ENCODE results near the gene ANGPTL2. TPM values are rescaled to one million over a fixed set of nuclear protein-coding genes. Genes with fewer than 3 reads are reported as not detected.
A peak's percentile ranks its signal among the peaks of the same experiment; 100 is the strongest.

Gene ANGPTL2
- total RNA-seq, 1 donor from 2014 or later: 19.4 TPM

DNA sequence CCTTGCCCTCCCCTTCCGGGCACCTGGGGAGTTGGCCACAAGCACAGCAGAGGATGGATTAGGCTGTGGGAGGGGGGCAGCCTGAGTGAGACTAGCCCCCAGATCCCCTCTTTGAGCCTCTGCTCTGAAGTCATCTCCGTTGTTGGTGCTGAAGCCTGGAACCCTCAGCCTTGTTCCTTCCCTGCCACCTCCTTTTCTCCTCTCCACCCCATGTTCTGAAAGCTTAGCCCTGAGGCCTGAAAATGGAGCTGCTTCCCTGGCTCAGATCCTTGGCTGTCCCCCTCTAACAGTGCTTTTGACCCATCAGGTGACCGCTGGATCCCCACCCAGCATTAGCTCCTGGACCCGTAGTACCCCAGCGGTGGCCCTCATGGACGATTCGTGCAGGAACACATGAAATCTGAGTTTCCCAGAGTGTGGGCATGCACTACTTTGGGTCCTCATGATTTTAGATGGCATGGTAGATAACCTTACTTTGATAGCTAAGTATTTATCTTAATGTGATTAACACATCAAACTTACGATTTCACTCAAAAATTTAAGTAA, 21.6 kb upstream of the ANGPTL2 start:
- intact Hi-C loops (cut with DNase I): no loop called here
- TF ChIP-seq, protein P1, sequence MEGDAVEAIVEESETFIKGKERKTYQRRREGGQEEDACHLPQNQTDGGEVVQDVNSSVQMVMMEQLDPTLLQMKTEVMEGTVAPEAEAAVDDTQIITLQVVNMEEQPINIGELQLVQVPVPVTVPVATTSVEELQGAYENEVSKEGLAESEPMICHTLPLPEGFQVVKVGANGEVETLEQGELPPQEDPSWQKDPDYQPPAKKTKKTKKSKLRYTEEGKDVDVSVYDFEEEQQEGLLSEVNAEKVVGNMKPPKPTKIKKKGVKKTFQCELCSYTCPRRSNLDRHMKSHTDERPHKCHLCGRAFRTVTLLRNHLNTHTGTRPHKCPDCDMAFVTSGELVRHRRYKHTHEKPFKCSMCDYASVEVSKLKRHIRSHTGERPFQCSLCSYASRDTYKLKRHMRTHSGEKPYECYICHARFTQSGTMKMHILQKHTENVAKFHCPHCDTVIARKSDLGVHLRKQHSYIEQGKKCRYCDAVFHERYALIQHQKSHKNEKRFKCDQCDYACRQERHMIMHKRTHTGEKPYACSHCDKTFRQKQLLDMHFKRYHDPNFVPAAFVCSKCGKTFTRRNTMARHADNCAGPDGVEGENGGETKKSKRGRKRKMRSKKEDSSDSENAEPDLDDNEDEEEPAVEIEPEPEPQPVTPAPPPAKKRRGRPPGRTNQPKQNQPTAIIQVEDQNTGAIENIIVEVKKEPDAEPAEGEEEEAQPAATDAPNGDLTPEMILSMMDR (IDR thresholded peaks at IDR 0.05): no peak
- Histone ChIP-seq H3K4me1 (peaks cover 9% of the 10 kb centered on the region), H3K36me3 (no peaks in the 10 kb centered on the region), H3K9me3 (no peaks in the 10 kb centered on the region), H3K27ac (peak overlapping the region; percentile 51), H3K4me3 (no peak overlapping the region), H3K27me3 (no peaks in the 10 kb centered on the region)
- DNase-seq (no peak), ATAC-seq (no peak)

DNA sequence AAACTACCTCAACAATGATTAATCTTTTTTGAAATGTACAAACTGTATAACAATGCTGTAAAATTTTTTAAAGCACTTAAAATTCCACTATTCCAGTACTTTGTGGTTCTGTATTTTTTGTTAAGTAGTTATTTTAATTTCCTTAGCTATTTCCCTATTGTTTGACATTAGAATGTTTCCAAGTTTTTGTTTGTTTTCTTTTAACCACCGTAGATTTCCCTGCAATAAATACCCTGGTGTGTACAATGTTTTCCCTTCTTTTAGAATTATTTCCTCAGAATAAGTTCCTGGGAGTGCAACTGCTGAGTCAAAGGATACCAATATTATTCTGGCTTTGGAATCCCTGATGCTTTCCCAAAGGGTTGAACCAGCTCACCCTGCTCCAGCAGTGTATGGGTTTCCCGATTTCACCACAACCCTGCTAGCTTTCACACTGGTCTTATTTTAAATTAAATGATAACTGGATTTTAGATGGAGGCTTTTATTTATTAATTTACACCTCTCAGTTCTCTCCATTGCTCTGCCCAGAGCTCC, 20.6 kb upstream of the ANGPTL2 start:
- DNase-seq: no peak
- ATAC-seq: no peak
- H3K9me3 ChIP-seq: no peaks in the 10 kb centered on the region
- intact Hi-C loops (cut with DNase I): no loop called here
- no peaks in the 10 kb centered on the region for H3K36me3 ChIP-seq
- TF ChIP-seq, protein P1 (IDR thresholded peaks at IDR 0.05): no peak
- H3K27me3 ChIP-seq: no peaks in the 10 kb centered on the region
- H3K4me1 ChIP-seq: peaks cover 9% of the 10 kb centered on the region
- H3K4me3 ChIP-seq: no peak overlapping the region
- no peak overlapping the region for H3K27ac ChIP-seq

DNA sequence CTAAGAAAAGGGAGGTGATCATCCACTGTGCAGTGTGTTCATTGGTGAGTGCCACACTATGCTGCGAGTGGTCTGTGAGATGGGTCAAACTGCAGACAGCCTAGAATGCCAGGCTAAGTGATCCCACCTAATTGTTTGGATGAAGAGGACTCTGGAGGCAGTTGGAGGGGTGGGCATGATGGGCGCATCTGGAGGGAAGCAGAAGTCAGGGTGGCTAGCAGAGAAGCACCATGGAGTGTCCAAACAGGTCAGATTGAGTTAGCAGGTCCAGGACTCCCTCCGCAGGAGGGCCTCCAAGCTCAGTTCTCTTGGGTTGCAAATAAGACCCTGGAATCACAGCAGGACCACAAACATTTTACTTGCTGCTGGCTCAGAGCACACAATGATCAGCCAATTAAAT, 19.9 kb upstream of the ANGPTL2 start:
- intact Hi-C loops (cut with DNase I): no loop called here
- H3K27me3 ChIP-seq: no peaks in the 10 kb centered on the region
- ATAC-seq (no peak), DNase-seq (no peak)
- no peak overlapping the region for H3K27ac ChIP-seq
- TF ChIP-seq, protein P1 (IDR thresholded peaks at IDR 0.05): no peak
- H3K4me1 ChIP-seq: peaks cover 9% of the 10 kb centered on the region
- no peaks in the 10 kb centered on the region for H3K9me3 ChIP-seq
- no peak overlapping the region for H3K4me3 ChIP-seq
- no peaks in the 10 kb centered on the region for H3K36me3 ChIP-seq

DNA sequence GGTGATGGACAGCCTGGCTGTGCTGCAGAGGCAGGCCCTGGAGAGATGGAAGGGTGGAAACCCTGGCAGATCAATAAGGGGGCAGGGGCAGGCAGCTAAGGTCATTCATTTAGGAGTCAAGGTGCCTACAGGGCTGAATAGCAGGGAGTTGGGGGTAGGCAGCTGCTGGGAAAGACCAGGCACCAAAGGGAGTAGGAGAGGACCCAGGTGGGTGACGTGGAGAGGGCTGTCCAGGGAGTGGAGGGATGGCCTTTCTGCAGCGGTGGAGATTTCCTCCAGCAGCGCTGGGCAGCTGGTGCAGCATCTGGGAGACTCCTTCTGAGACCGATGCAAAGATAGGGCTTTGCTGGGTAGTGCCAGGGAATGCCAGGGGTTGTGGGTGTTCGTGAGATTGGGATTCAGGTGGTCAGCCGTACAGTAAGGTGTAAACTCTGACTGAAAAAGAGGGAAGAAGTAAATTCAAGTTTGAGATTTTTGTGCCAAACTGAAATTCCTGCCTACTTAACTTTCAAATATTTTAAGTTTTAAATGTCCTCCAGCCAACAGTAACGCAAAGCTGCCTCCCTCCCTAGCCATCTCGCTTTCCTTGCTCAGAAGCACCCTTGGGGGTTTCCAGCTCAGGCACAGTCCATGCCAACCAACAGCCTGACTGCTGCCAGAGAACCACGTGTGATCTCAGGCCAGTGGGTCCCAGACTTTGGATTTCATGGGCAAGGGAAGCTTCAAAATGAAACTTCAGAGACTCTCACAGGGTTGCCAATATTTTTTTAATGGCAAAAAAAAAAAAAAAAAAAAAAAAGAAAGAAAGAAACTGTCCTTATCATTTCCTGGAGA, 18.6 kb upstream of the ANGPTL2 start:
- no peaks in the 10 kb centered on the region for H3K27me3 ChIP-seq
- H3K9me3 ChIP-seq: no peaks in the 10 kb centered on the region
- no peak for ATAC-seq
- no peak overlapping the region for H3K4me3 ChIP-seq
- intact Hi-C loops (cut with DNase I): no loop called here
- TF ChIP-seq, protein P1 (IDR thresholded peaks at IDR 0.05): no peak
- H3K27ac ChIP-seq: no peak overlapping the region
- peak; percentile 40 for DNase-seq
- no peaks in the 10 kb centered on the region for H3K36me3 ChIP-seq
- peaks cover 9% of the 10 kb centered on the region for H3K4me1 ChIP-seq

DNA sequence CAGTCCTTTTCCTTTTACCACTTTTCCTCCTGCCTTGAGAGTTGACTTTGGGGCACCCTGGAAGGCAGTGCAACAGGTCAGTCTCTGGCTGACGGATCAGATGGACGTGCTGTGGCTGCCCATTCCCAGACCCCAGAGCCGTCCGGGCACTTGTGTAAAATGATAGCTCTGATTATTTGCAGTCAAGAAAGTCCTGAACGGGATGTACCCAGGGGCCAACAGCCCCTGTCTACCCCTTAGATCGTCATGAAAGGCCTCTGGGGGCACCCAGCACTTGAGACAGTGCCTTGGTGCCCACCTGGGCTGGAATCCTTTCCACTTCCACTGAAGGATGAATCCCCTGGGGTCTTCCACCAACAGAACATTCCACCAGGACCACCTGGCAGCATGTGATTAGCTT, 17.7 kb upstream of the ANGPTL2 start:
- intact Hi-C loops (cut with DNase I): no loop called here
- H3K27ac ChIP-seq: no peak overlapping the region
- TF ChIP-seq, protein P1 (IDR thresholded peaks at IDR 0.05): no peak

More for the DNA sequence above, 17.7 kb upstream of the ANGPTL2 start:
- H3K27me3 ChIP-seq: no peaks in the 10 kb centered on the region
- peak; percentile 39 for DNase-seq
- no peaks in the 10 kb centered on the region for H3K36me3 ChIP-seq
- ATAC-seq: no peak
- peaks cover 13% of the 10 kb centered on the region for H3K4me1 ChIP-seq
- H3K9me3 ChIP-seq: no peaks in the 10 kb centered on the region
- no peak overlapping the region for H3K4me3 ChIP-seq
